ENCODE results near the gene ZNRF3.

DNA sequence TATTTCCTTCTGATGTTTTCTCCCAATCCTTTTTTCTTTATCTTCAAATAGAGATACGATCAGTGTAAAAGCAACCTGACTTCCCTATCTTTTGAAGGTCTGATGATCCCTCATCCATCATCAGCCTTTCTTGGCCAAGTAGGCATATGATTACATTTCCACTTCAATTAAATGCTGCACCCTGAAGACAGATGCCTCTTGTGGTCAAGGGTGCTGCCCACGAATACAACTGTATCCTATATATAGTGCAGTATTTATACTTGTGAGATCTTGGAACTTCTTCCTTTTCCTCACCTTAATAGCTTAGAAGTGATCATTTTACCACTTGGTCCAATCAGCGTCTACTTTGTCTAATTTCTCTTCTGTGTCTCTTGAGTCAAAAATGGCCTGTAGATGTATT is 9.3 kb upstream of the ZNRF3 start:
- no peak for TF ChIP-seq POLR2A (IDR thresholded peaks at IDR 0.05)
- TF ChIP-seq, protein P1, sequence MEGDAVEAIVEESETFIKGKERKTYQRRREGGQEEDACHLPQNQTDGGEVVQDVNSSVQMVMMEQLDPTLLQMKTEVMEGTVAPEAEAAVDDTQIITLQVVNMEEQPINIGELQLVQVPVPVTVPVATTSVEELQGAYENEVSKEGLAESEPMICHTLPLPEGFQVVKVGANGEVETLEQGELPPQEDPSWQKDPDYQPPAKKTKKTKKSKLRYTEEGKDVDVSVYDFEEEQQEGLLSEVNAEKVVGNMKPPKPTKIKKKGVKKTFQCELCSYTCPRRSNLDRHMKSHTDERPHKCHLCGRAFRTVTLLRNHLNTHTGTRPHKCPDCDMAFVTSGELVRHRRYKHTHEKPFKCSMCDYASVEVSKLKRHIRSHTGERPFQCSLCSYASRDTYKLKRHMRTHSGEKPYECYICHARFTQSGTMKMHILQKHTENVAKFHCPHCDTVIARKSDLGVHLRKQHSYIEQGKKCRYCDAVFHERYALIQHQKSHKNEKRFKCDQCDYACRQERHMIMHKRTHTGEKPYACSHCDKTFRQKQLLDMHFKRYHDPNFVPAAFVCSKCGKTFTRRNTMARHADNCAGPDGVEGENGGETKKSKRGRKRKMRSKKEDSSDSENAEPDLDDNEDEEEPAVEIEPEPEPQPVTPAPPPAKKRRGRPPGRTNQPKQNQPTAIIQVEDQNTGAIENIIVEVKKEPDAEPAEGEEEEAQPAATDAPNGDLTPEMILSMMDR (IDR thresholded peaks at IDR 0.05) = no peak
